NK-92 (cell line): ENCODE results near the gene HAUS5.
"Not testable (repeated sequence)": the region's sequence is repeated elsewhere in the genome, so short reads cannot be mapped to it uniquely, and the experiment has no call there.

ENCODE experiments used
- DNase-seq: peaks from one replicate; lab custom pipeline; 2025; ENCODE audit not compliant: unreplicated experiment; lab: John Stamatoyannopoulos, UW

Gene HAUS5

DNA sequence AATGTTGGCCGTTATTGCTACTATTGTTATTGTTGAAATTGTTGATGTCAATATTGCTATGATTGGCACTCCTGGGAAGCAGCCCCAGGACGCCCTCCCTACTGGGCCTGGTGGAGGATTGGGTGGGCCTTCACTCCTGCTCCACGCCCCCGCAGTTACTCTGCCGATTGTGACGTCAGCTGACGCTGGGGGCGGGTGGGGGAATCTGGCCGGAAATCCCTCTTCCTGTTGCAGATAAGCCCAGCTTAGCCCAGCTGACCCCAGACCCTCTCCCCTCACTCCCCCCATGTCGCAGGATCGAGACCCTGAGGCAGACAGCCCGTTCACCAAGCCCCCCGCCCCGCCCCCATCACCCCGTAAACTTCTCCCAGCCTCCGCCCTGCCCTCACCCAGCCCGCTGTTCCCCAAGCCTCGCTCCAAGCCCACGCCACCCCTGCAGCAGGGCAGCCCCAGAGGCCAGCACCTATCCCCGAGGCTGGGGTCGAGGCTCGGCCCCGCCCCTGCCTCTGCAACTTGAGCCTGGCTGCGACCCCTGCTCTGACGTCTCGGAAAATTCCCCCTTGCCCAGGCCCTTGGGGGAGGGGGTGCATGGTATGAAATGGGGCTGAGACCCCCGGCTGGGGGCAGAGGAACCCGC lies 29.1 kb downstream of the HAUS5 start, which contains the start of gene ETV2:
Gene ETV2 (plus strand): TSS at position 231 of the 637 bp plus-strand sequence. CDS start 716 bp downstream, outside the sequence.
- DNase-seq, result no peak

- no peak for DNase-seq
Measured at GRCh38 chr19:35642312-35642711, 29.8 kb downstream of the HAUS5 start.

- no peak for DNase-seq
Measured at GRCh38 chr19:35642798-35643254, 30.3 kb downstream of the HAUS5 start.

DNA sequence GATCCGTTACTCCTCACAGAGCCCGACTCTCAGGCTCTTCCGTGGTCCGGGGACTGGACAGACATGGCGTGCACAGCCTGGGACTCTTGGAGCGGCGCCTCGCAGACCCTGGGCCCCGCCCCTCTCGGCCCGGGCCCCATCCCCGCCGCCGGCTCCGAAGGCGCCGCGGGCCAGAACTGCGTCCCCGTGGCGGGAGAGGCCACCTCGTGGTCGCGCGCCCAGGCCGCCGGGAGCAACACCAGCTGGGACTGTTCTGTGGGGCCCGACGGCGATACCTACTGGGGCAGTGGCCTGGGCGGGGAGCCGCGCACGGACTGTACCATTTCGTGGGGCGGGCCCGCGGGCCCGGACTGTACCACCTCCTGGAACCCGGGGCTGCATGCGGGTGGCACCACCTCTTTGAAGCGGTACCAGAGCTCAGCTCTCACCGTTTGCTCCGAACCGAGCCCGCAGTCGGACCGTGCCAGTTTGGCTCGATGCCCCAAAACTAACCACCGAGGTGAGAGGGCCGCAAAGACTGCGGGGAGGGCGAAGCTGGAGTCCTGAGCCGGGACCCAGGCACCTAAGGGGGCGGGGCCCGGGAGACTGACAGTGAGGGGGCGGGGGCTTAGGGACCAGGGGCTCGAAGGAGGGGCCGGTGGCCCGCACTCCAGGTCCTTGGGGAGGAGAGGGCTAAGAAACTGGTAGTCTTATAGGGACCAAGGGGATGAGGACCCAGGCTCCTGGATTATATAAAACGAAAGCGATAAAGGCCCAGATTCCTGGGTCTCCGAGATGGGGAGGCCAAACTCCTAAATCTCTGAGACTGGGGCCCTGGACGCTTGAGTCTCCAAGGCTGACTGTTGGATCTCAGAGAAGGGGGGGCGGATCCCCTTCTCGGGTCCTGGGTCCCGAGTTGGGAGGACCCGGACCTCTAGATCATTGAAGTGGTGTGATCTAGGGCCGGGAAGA lies 31.0 kb downstream of the HAUS5 start:
- DNase-seq, result no peak

GRCh38 chr19:35644206-35644986 lies 31.9 kb downstream of the HAUS5 start:
- peak; percentile 67 for DNase-seq

- no peak for DNase-seq
Measured at GRCh38 chr19:35644987-35645679, 32.6 kb downstream of the HAUS5 start.

GRCh38 chr19:35645680-35646511 lies 33.4 kb downstream of the HAUS5 start:
- DNase-seq, result no peak

DNA sequence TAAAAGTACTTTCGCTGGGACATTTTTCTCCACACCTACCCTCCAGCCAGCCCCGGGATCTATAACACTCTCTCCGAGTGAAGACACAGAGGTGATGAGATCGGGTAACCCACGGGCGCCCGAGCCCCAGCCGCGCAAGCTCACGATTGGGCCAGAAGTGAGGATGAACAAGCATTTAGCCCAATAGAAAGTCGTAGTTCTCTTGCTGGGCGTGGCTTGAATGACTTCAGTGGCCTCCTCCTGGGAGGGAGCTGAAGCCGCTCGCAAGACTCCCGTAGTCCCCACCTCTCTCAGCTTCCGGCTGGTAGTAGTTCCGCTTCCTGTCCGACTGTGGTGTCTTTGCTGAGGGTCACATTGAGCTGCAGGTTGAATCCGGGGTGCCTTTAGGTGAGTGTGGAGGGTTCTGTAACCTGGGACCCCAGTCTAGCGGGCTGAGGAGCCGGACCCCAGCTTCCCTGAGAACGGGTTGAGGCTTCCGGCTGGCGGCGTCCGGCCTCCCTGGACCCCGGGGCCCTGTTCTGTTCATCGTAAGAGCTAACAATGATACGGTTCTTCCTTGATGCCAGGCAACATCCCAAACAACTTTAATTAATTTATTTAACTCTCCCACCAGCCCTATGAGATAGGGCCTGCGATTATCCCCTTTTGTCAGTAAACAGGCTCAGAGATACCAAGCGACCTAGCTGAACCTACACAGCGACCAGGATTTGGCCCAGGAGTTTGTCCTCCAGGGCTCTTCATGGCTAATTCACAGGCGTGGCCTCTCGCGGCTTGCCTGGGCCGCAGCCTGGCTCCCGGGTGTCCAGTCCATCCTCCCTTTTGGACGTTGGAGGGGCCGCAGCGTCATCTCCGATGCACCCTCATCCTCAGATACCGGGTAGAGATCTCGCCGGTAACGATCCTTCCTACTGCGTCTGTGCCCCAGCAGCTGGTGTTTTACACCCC lies 35.8 kb downstream of the HAUS5 start, which contains the start of gene COX6B1:
Gene COX6B1 (plus strand): TSS at position 307 of the 945 bp plus-strand sequence. CDS start 2,921 bp downstream, outside the sequence.
- peak; percentile 80 for DNase-seq

- no peak for DNase-seq
Measured at GRCh38 chr19:35650581-35650980, 38.0 kb downstream of the HAUS5 start.

- DNase-seq, result not testable (repeated sequence)
Measured at GRCh38 chr19:35654828-35655227, 42.3 kb downstream of the HAUS5 start.

DNA sequence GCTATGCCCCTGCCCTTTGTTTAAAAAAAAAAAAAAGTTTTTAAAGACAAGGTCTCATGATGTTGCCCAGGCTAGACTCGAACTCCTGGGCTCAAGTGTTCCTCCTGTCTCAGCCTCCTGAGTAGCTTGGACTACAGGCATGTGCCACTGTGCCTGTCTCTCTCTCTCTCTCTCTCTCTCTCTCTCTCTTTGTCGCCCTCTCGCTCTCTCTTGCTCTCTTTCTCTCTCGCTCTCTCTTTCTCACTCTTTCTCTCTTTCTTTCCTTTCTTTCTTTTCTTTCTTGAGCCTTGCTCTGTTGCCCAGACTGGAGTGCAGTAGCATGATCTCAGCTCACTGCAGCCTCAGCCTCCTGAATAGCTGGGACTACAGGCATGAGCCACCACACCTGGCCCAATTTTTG lies 43.1 kb downstream of the HAUS5 start:
- no peak for DNase-seq

DNA sequence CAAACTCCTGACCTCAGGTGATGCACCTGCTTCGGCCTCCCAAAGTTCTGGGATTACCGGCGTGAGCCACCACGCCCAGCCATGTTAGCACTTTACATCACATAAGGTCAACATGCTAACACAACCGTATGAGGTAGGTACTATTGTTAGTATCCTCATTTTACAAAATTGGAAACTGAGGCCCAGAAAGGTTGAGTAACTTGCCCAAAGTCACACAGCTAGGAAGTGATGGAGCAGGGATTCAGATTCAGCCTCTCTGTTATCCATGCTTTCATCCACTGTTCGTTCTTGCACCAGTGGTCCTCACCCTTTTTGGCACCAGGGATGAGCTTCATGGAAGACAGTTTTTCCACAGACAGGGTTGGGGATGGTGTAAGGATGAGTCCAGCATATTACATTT lies 44.2 kb downstream of the HAUS5 start:
- DNase-seq, result no peak

GRCh38 chr19:35657904-35658700 lies 45.6 kb downstream of the HAUS5 start:
- DNase-seq, result no peak

DNA sequence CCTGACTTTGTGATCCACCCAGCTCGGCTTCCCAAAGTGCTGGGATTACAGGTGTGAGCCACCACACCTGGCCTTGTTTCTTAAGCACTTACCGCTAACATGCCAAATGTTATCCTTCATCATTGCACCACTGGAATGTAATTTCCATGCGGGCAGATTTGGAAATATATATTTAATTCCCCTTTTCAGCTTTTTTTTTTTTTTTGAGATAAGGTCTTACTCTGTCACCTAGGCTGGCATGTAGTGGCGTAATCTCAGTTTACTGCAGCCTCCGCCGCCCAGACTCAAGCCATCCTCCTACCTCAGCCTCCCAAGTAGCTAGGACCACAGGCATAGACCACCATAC lies 49.4 kb downstream of the HAUS5 start:
- DNase-seq, result no peak

DNA sequence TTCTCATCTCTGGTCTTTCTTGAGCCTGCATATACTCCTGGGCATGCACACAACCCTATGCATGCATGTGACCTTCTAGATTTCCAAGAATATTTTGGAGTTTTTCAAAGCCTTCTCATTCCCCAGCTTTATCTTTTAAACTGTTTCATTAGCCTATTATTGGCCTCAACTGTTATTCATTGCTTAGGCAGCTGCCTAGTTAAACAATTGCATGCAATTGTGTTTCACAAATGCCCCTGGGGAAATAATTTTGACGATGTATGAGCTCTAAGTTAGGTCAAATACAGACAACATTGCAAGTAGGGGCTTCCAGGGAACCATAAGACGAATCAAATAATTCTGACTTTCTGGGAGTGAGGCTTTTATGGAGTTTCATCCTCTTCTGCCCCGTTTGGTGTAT lies 51.4 kb downstream of the HAUS5 start:
- DNase-seq, result no peak

GRCh38 chr19:35665157-35665556 lies 52.6 kb downstream of the HAUS5 start:
- no peak for DNase-seq

DNA sequence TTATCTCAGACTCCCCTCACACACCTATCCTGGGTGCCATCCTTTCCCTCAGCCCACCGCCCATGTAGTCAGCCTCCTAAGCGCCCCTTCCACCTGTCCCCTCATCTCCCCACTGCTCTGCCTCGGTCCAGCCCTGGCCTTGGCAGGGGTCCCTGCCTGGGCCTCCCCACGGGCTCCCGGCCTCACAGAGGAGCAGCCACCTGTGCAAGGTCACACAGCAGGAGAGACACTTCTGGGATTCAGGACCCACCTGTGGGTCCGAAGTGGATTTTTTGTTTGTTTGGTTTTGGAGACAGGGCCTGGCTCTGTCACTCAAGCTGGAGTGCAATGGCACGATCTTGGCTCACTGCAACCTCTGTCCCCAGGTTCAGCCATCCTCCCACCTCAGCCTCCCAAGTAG lies 53.1 kb downstream of the HAUS5 start:
- no peak for DNase-seq
